SH-SY5Y (cell line): ENCODE measurements around the gene PRKCZ.

Source experiments
- GATA2 ChIP-seq: IDR thresholded peaks from 2 replicates; pipeline ENCODE4 v1.6.1; 2011; ENCODE audit warnings: mild to moderate bottlenecking, low read depth, low read length
- GATA3 ChIP-seq: IDR thresholded peaks from 2 replicates; pipeline ENCODE4 v1.6.1; 2011; ENCODE audit warnings: low read depth, mild to moderate bottlenecking, low read length, moderate library complexity

GRCh38 chr1:2009101-2010053, 40.8 kb upstream of the PRKCZ start:
- TF ChIP-seq GATA3 (no peak), GATA2 (no peak)
